GM23338 (cell line): ENCODE results near the gene HDAC9. TPM values are rescaled to one million over a fixed set of nuclear protein-coding genes. Genes with fewer than 3 reads are reported as not detected.

Experiments
- ATAC-seq: fragments of 200-7000 bp; cut with Tn5 transposase; 3 replicates; pipeline ENCODE4 v1.9.1; 2020
- DNase-seq: peaks from one replicate; pipeline ENCODE4 v3.0.0-alpha.2; 2015; ENCODE audit warnings: low spot score
- H2AFZ ChIP-seq: fragments of 200-600 bp; sonication (generic); 2 replicates; pipeline ENCODE4 v1.8.0; 2016; ENCODE audit warnings: antibody characterized with exemption, mild to moderate bottlenecking, moderate library complexity
- H3F3A ChIP-seq: fragments of 200-600 bp; sonication (generic); replicated peaks from 2 replicates; pipeline ENCODE4 v1.8.0; 2017; ENCODE audit warnings: antibody characterized with exemption, mixed run types, low read depth
- H3K27ac ChIP-seq: fragments of 200-600 bp; sonication (generic); 2 replicates; pipeline ENCODE4 v1.6.1; 2016; ENCODE audit warnings: low read depth
- H3K27me3 ChIP-seq: fragments of 200-600 bp; sonication (generic); 2 replicates; pipeline ENCODE4 v1.8.0; 2016; ENCODE audit warnings: mild to moderate bottlenecking, mixed run types, moderate library complexity; ENCODE audit not compliant: insufficient read depth
- H3K36me3 ChIP-seq: fragments of 200-600 bp; sonication (generic); 2 replicates; pipeline ENCODE4 v1.8.0; 2016; ENCODE audit warnings: mild to moderate bottlenecking; ENCODE audit not compliant: insufficient read depth
- H3K4me1 ChIP-seq: fragments of 200-600 bp; sonication (generic); 2 replicates; pipeline ENCODE4 v1.8.0; 2016; ENCODE audit warnings: mild to moderate bottlenecking, moderate library complexity; ENCODE audit not compliant: insufficient read depth
- H3K4me2 ChIP-seq: fragments of 200-600 bp; sonication (generic); 2 replicates; pipeline ENCODE4 v1.7.1; 2017; ENCODE audit warnings: mixed run types
- H3K4me3 ChIP-seq: fragments of 200-600 bp; sonication (generic); 2 replicates; pipeline ENCODE4 v1.6.1; 2016; ENCODE audit warnings: mixed run types
- H3K79me2 ChIP-seq: fragments of 200-600 bp; sonication (generic); replicated peaks from 2 replicates; pipeline ENCODE4 v1.8.0; 2017; ENCODE audit warnings: mild to moderate bottlenecking; ENCODE audit not compliant: insufficient read depth
- H3K9me2 ChIP-seq: fragments of 200-600 bp; sonication (generic); 2 replicates; pipeline ENCODE4 v1.8.0; 2017; ENCODE audit not compliant: insufficient read depth
- H4K20me1 ChIP-seq: fragments of 200-600 bp; sonication (generic); replicated peaks from 2 replicates; pipeline ENCODE4 v1.8.0; 2017; ENCODE audit warnings: mild to moderate bottlenecking; ENCODE audit not compliant: insufficient read depth
- H3K27ac Mint-ChIP-seq: 2 replicates; pipeline ENCODE4 v1.8.0; 2020; ENCODE audit warnings: inconsistent platforms, mild to moderate bottlenecking, moderate library complexity, mixed read lengths
- H3K27me3 Mint-ChIP-seq: 3 replicates; pipeline ENCODE4 v1.8.0; 2022; ENCODE audit warnings: low read depth, mild to moderate bottlenecking, moderate library complexity, mixed read lengths, inconsistent platforms; ENCODE audit not compliant: insufficient read depth, poor library complexity
- H3K36me3 Mint-ChIP-seq: 3 replicates; pipeline ENCODE4 v1.8.0; 2021; ENCODE audit warnings: low read depth, mild to moderate bottlenecking, inconsistent platforms, moderate library complexity, mixed read lengths
- H3K4me1 Mint-ChIP-seq: 3 replicates; pipeline ENCODE4 v1.8.0; 2020; ENCODE audit warnings: mild to moderate bottlenecking, inconsistent platforms, mixed read lengths
- H3K4me3 Mint-ChIP-seq: 3 replicates; pipeline ENCODE4 v1.8.0; 2021; ENCODE audit warnings: moderate library complexity, mild to moderate bottlenecking, inconsistent platforms, mixed read lengths
- H3K9me3 Mint-ChIP-seq: 3 replicates; pipeline ENCODE4 v1.8.0; 2020; ENCODE audit warnings: moderate library complexity, mild to moderate bottlenecking, inconsistent platforms, mixed read lengths
- CREB1 ChIP-seq: fragments of 250-450 bp; sonication (Bioruptor Pico); IDR thresholded peaks from 2 replicates; pipeline ENCODE4 v1.5.0; 2020; ENCODE audit warnings: low read depth, mild to moderate bottlenecking, moderate library complexity
- EZH2 ChIP-seq: fragments of 200-600 bp; sonication (generic); IDR thresholded peaks from one replicate; pipeline ENCODE4 v1.8.0; 2017; ENCODE audit warnings: antibody characterized with exemption, mild to moderate bottlenecking, low read depth; ENCODE audit not compliant: unreplicated experiment
- EZH2phosphoT487 ChIP-seq: fragments of 200-600 bp; sonication (generic); IDR thresholded peaks from one replicate; pipeline ENCODE4 v1.8.1; 2018; ENCODE audit warnings: antibody characterized with exemption; ENCODE audit not compliant: unreplicated experiment
- JUNB ChIP-seq: IDR thresholded peaks from one replicate; pipeline ENCODE4 v1.6.1; 2016; ENCODE audit warnings: antibody characterized with exemption; ENCODE audit not compliant: unreplicated experiment
- NANOG ChIP-seq: IDR thresholded peaks from 2 replicates; pipeline ENCODE4 v1.6.1; 2016; ENCODE audit warnings: antibody characterized with exemption, borderline replicate concordance
- POLR2AphosphoS5 ChIP-seq: IDR thresholded peaks from 2 replicates; pipeline ENCODE4 v1.6.1; 2016; ENCODE audit warnings: antibody characterized with exemption, low read depth
- STAT1 ChIP-seq: IDR thresholded peaks from one replicate; pipeline ENCODE4 v1.6.1; 2016; ENCODE audit warnings: antibody characterized with exemption; ENCODE audit not compliant: unreplicated experiment
- ZNF114 ChIP-seq: fragments of 250-450 bp; sonication (Bioruptor Pico); IDR thresholded peaks from 2 replicates; pipeline ENCODE4 v1.5.0; 2020; ENCODE audit warnings: mild to moderate bottlenecking, moderate library complexity
- ZNF331 ChIP-seq: fragments of 250-450 bp; sonication (Bioruptor Pico); IDR thresholded peaks from 2 replicates; pipeline ENCODE4 v1.5.0; 2020; ENCODE audit warnings: low read depth, mild to moderate bottlenecking, moderate library complexity
- polyA plus RNA-seq: library from polyadenylated mRNA; unstranded; fragments of >200 nt; fragmentation: Nextera tagmentation; extraction: Ambion mirVana; gene quantifications from 2 replicates; pipeline ENCODE4 v1.2.1, GENCODE V29; 2016
- total RNA-seq: library from RNA; depleted of rRNA; stranded (reverse); fragments of >200 nt; shearing (Covaris generic); gene quantifications from 2 replicates; pipeline ENCODE4 v1.2.3, GENCODE V29; 2014
- TF ChIP-seq, protein P1 (sequence below): IDR thresholded peaks from 2 replicates; pipeline ENCODE4 v1.6.1; 2016; ENCODE audit warnings: antibody characterized with exemption
- TF ChIP-seq, protein P2 (sequence below), 2 experiments: fragments of 200-600 bp in 1 of 2; sonication (generic) in 1 of 2; conservative IDR thresholded peaks; 2 replicates each; pipeline versions ENCODE4 v1.5.1 to v1.6.1; 2016 to 2017; ENCODE audit warnings: antibody characterized with exemption in 2 of 2, low read depth in 2 of 2, mild to moderate bottlenecking in 2 of 2, moderate library complexity in 1 of 2
- TF ChIP-seq, protein P3 (sequence below): IDR thresholded peaks from one replicate; pipeline ENCODE4 v1.6.1; 2018; ENCODE audit warnings: antibody characterized with exemption; ENCODE audit not compliant: unreplicated experiment

Gene HDAC9
- total and polyA plus RNA-seq, 2 experiments from 2014 or later = 8.3 to 18.5 TPM

DNA sequence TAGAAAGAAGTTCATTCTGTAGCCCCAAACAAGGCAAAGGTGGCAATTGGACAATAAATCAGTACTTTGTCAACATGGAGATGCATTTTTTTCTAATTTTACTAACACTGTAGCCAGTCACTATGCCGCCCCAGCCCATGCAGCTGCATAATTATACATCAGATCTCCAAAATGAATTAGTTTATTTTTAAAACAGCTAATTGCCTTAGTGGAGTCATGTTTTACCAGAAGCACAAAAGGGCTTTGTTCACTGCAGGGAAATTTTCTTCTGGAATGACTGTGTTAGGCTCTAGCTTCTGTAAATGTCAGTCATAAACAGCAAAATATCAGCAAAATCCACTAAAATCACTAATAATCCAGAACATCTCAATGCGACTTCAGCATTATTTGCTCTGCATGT lies 20.1 kb upstream of the HDAC9 start (continued):
- TF ChIP-seq EZH2 = no peak

DNA sequence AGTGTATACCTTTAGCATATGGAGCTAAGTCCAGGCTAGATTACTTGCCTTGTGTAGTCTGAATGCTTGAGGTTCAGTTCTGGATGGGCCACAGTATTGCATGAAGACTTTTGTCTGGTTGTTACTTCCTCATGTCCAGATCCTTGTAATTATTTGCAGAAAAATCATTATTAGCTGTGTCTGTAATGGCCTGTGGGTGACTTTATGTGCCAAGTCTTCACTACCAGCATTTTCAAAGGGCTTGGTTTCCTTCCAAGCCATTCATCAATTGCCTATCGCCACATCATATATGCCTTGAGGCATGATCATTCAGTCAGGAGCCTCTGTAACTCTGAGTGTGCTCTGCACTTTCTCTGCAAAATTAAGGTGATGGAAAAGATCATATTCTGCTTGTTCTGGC lies 13.8 kb upstream of the HDAC9 start:
- H3K27me3 ChIP-seq = no peaks in the 10 kb centered on the region
- no peaks in the 10 kb centered on the region for H4K20me1 ChIP-seq
- no peak overlapping the region for H2AFZ ChIP-seq
- H3F3A ChIP-seq = no peaks in the 10 kb centered on the region
- no peaks in the 10 kb centered on the region; the same call in 2 of the 3 replicates for H3K36me3 Mint-ChIP-seq
- no peak for DNase-seq
- no peaks in the 10 kb centered on the region for H3K4me1 ChIP-seq
- H3K9me3 Mint-ChIP-seq = no peaks in the 10 kb centered on the region; the same call in 2 of the 3 replicates
- no peak overlapping the region for H3K27ac Mint-ChIP-seq
- H3K36me3 ChIP-seq = no peaks in the 10 kb centered on the region
- no peaks in the 10 kb centered on the region for H3K27me3 Mint-ChIP-seq
- no peak overlapping the region for H3K4me2 ChIP-seq
- no peaks in the 10 kb centered on the region; the same call in 2 of the 3 replicates for H3K4me1 Mint-ChIP-seq
- H3K4me3 ChIP-seq = no peak overlapping the region
- H3K4me3 Mint-ChIP-seq = no peak overlapping the region
- H3K79me2 ChIP-seq = no peaks in the 10 kb centered on the region
- no peak overlapping the region for H3K27ac ChIP-seq
- ATAC-seq = no peak
- H3K9me2 ChIP-seq = no peaks in the 10 kb centered on the region
- TF ChIP-seq STAT1 = no peak
- no peak for TF ChIP-seq EZH2phosphoT487
- TF ChIP-seq JUNB = no peak
- no peak for TF ChIP-seq ZNF114 (CRISPR knock-in tag)
- no peak for TF ChIP-seq POLR2AphosphoS5
- TF ChIP-seq, protein P1, sequence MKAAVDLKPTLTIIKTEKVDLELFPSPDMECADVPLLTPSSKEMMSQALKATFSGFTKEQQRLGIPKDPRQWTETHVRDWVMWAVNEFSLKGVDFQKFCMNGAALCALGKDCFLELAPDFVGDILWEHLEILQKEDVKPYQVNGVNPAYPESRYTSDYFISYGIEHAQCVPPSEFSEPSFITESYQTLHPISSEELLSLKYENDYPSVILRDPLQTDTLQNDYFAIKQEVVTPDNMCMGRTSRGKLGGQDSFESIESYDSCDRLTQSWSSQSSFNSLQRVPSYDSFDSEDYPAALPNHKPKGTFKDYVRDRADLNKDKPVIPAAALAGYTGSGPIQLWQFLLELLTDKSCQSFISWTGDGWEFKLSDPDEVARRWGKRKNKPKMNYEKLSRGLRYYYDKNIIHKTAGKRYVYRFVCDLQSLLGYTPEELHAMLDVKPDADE = no peak
- no peak for TF ChIP-seq ZNF331 (CRISPR knock-in tag)
- TF ChIP-seq, protein P2, sequence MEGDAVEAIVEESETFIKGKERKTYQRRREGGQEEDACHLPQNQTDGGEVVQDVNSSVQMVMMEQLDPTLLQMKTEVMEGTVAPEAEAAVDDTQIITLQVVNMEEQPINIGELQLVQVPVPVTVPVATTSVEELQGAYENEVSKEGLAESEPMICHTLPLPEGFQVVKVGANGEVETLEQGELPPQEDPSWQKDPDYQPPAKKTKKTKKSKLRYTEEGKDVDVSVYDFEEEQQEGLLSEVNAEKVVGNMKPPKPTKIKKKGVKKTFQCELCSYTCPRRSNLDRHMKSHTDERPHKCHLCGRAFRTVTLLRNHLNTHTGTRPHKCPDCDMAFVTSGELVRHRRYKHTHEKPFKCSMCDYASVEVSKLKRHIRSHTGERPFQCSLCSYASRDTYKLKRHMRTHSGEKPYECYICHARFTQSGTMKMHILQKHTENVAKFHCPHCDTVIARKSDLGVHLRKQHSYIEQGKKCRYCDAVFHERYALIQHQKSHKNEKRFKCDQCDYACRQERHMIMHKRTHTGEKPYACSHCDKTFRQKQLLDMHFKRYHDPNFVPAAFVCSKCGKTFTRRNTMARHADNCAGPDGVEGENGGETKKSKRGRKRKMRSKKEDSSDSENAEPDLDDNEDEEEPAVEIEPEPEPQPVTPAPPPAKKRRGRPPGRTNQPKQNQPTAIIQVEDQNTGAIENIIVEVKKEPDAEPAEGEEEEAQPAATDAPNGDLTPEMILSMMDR (conservative IDR thresholded peaks at IDR 0.05; ENCODE audit: low read depth in 2 of 2) = no peak
- no peak for TF ChIP-seq EZH2
- no peak for TF ChIP-seq CREB1 (CRISPR knock-in tag)

DNA sequence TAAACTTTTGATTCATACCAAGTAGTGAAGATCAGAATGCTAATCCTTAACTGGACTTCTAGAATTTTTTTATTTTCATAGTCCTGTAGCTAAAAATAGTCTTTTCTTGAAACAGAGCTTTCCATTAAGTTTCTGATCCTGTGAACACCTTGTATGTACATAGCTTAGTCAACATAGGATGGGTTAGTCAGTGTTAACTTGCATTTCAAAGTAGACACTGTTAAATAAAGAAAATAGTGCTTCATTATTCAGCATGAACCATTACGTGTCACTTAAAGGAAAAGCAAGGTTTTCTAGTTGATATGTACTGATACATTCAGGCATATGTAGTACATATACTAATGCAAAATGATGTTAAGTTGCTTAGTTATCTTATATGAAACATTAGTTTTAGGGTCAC lies 7.5 kb upstream of the HDAC9 start:
- Histone ChIP-seq H3K4me1 (no peaks in the 10 kb centered on the region), H3K4me2 (no peak overlapping the region), H3K79me2 (no peaks in the 10 kb centered on the region), H3K27me3 (no peaks in the 10 kb centered on the region), H3F3A (no peaks in the 10 kb centered on the region), H3K4me3 (no peak overlapping the region), H4K20me1 (no peaks in the 10 kb centered on the region), H3K27ac (no peak overlapping the region), H3K9me2 (no peaks in the 10 kb centered on the region), H2AFZ (no peak overlapping the region), H3K36me3 (no peaks in the 10 kb centered on the region)
- no peak overlapping the region for H3K27ac Mint-ChIP-seq
- no peaks in the 10 kb centered on the region for H3K27me3 Mint-ChIP-seq
- no peak overlapping the region for H3K4me3 Mint-ChIP-seq
- ATAC-seq = no peak
- peaks cover 19% of the 10 kb centered on the region for H3K4me1 Mint-ChIP-seq
- DNase-seq = no peak
- H3K36me3 Mint-ChIP-seq = no peaks in the 10 kb centered on the region; the same call in 2 of the 3 replicates
- H3K9me3 Mint-ChIP-seq = no peaks in the 10 kb centered on the region
- TF ChIP-seq, protein P3, sequence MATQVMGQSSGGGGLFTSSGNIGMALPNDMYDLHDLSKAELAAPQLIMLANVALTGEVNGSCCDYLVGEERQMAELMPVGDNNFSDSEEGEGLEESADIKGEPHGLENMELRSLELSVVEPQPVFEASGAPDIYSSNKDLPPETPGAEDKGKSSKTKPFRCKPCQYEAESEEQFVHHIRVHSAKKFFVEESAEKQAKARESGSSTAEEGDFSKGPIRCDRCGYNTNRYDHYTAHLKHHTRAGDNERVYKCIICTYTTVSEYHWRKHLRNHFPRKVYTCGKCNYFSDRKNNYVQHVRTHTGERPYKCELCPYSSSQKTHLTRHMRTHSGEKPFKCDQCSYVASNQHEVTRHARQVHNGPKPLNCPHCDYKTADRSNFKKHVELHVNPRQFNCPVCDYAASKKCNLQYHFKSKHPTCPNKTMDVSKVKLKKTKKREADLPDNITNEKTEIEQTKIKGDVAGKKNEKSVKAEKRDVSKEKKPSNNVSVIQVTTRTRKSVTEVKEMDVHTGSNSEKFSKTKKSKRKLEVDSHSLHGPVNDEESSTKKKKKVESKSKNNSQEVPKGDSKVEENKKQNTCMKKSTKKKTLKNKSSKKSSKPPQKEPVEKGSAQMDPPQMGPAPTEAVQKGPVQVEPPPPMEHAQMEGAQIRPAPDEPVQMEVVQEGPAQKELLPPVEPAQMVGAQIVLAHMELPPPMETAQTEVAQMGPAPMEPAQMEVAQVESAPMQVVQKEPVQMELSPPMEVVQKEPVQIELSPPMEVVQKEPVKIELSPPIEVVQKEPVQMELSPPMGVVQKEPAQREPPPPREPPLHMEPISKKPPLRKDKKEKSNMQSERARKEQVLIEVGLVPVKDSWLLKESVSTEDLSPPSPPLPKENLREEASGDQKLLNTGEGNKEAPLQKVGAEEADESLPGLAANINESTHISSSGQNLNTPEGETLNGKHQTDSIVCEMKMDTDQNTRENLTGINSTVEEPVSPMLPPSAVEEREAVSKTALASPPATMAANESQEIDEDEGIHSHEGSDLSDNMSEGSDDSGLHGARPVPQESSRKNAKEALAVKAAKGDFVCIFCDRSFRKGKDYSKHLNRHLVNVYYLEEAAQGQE = no peak
- TF ChIP-seq ZNF331 (CRISPR knock-in tag) (no peak), EZH2 (no peak), EZH2phosphoT487 (no peak), JUNB (no peak), POLR2AphosphoS5 (no peak), ZNF114 (CRISPR knock-in tag) (no peak), NANOG (no peak)
- TF ChIP-seq, protein P2 (conservative IDR thresholded peaks at IDR 0.05; ENCODE audit: low read depth in 2 of 2) = no peak
- TF ChIP-seq, protein P1 = no peak
